Measurements from ENCODE around the gene ARHGAP8.

Gene ARHGAP8

DNA sequence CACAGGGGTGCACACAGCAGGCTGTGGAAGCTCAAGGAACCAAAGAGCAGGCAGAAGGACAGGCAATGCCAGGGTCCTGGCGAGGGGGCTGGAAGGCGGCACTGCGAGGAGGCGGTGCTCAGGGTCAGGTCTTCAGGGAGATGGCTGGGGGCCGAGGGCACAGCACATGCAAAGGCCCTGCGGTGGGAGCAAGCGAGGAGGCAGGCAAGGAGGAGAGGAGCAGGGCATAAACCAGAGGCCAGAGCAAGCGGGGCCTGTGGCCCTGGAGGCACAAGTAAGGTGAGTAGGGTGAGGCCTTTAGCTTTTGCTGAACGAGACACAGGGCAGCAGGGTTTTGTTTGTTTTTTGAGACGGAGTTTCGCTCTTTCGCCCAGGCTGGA, 126.9 kb downstream of the ARHGAP8 start:
- Mint-ChIP-seq H3K4me1 (no peaks in the 10 kb centered on the region), H3K9me3 (peaks cover 6% of the 10 kb centered on the region), H3K36me3 (ENCODE audit: insufficient read depth) (no peaks in the 10 kb centered on the region), H3K4me3 (no peak overlapping the region), H3K27ac (ENCODE audit: low read depth) (no peak overlapping the region), H3K27me3 (peaks cover 11% of the 10 kb centered on the region)
- ATAC-seq (replicated peaks; ENCODE audit: extremely low read depth, poor library complexity, severe bottlenecking), result no peak
- DNase-seq (ENCODE audit: low spot score in 2 of 2), result no peak

GRCh38 chr22:44880610-44881290, 128.4 kb downstream of the ARHGAP8 start:
- peaks cover 11% of the 10 kb centered on the region for H3K27me3 Mint-ChIP-seq
- H3K4me3 Mint-ChIP-seq, result no peak overlapping the region
- no peak for ATAC-seq (replicated peaks; ENCODE audit: extremely low read depth, poor library complexity, severe bottlenecking)
- peaks cover 6% of the 10 kb centered on the region for H3K9me3 Mint-ChIP-seq
- no peaks in the 10 kb centered on the region for H3K4me1 Mint-ChIP-seq
- H3K36me3 Mint-ChIP-seq (ENCODE audit: insufficient read depth), result no peaks in the 10 kb centered on the region
- DNase-seq (ENCODE audit: low spot score in 2 of 2), result no peak
- H3K27ac Mint-ChIP-seq (ENCODE audit: low read depth), result no peak overlapping the region

- Mint-ChIP-seq H3K9me3 (peaks cover 3% of the 10 kb centered on the region), H3K27ac (ENCODE audit: low read depth) (no peak overlapping the region), H3K27me3 (peaks cover 11% of the 10 kb centered on the region), H3K4me3 (no peak overlapping the region), H3K4me1 (no peaks in the 10 kb centered on the region), H3K36me3 (ENCODE audit: insufficient read depth) (no peaks in the 10 kb centered on the region)
- DNase-seq (ENCODE audit: low spot score in 2 of 2) (no peak), ATAC-seq (replicated peaks; ENCODE audit: extremely low read depth, poor library complexity, severe bottlenecking) (no peak)
Measured at GRCh38 chr22:44881624-44882023, 129.2 kb downstream of the ARHGAP8 start.

DNA sequence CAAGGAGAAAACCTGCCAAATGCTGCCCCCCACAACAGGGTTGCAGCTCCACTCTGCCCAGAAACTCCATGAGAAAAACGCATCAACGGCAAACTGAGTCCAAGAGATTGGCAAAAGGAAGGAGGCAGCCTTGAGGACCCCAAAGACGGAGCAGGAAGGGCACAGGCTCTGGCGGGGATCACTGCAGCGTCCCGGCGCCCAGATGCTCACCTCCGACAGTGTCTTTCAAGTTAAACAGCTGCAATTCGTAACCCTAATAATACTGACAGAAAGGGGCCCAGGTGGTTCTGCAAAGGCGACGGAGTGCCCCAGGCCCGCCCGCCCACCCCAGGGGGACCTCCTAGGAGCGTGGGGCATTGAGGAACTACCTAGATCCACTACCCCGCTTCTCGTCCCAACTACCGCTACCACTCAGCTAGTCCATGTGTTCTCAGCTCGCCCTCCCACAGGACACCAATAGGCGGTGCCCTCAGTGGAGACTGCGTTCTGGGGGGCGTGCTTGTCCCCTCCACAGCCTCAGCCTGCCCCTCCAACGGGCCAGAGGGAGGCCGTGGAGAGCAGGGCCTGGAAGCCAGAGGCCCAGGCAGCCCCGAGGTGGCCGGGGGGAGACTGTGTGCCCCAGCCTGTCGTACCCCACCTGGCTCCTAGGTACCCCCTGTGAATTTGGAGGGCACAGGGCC, 130.0 kb downstream of the ARHGAP8 start:
- no peak for ATAC-seq (replicated peaks; ENCODE audit: extremely low read depth, poor library complexity, severe bottlenecking)
- no peak for DNase-seq (ENCODE audit: low spot score in 2 of 2)
- Mint-ChIP-seq H3K36me3 (ENCODE audit: insufficient read depth) (no peaks in the 10 kb centered on the region), H3K4me1 (no peaks in the 10 kb centered on the region), H3K4me3 (no peak overlapping the region), H3K9me3 (no peaks in the 10 kb centered on the region), H3K27me3 (peaks cover 11% of the 10 kb centered on the region), H3K27ac (ENCODE audit: low read depth) (no peak overlapping the region)

GRCh38 chr22:44883011-44883421, 130.6 kb downstream of the ARHGAP8 start:
- DNase-seq (ENCODE audit: low spot score in 2 of 2) (no peak), ATAC-seq (replicated peaks; ENCODE audit: extremely low read depth, poor library complexity, severe bottlenecking) (no peak)
- H3K27ac Mint-ChIP-seq (ENCODE audit: low read depth), result no peak overlapping the region
- no peaks in the 10 kb centered on the region for H3K4me1 Mint-ChIP-seq
- no peaks in the 10 kb centered on the region for H3K9me3 Mint-ChIP-seq
- no peaks in the 10 kb centered on the region for H3K36me3 Mint-ChIP-seq (ENCODE audit: insufficient read depth)
- peaks cover 11% of the 10 kb centered on the region for H3K27me3 Mint-ChIP-seq
- H3K4me3 Mint-ChIP-seq, result no peak overlapping the region

DNA sequence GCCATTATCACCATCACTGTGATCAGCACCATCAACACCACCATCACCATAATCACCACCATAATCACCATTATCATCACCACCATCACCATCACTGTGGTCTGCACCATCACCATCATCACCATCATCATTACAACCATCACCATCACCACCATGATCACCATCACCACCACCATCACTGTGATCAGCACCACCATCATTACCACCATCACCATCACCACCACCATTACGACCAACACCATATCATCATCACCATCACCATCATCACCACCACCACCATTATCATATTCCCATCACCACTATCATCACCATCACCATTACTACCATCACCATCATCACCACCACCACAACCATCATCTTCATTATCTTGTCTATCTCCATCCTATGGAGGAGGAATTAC, 132.2 kb downstream of the ARHGAP8 start:
- ATAC-seq (replicated peaks; ENCODE audit: extremely low read depth, poor library complexity, severe bottlenecking), result no peak
- Mint-ChIP-seq H3K36me3 (ENCODE audit: insufficient read depth) (no peaks in the 10 kb centered on the region), H3K9me3 (no peaks in the 10 kb centered on the region), H3K27ac (ENCODE audit: low read depth) (no peak overlapping the region), H3K27me3 (peaks cover 4% of the 10 kb centered on the region), H3K4me1 (no peaks in the 10 kb centered on the region), H3K4me3 (no peak overlapping the region)
- DNase-seq (ENCODE audit: low spot score in 2 of 2), result no peak

- Mint-ChIP-seq H3K4me1 (no peaks in the 10 kb centered on the region), H3K9me3 (no peaks in the 10 kb centered on the region), H3K36me3 (ENCODE audit: insufficient read depth) (no peaks in the 10 kb centered on the region), H3K27ac (ENCODE audit: low read depth) (no peak overlapping the region), H3K27me3 (no peaks in the 10 kb centered on the region), H3K4me3 (no peak overlapping the region)
- ATAC-seq (replicated peaks; ENCODE audit: extremely low read depth, poor library complexity, severe bottlenecking) (no peak), DNase-seq (ENCODE audit: low spot score in 2 of 2) (no peak)
Measured at GRCh38 chr22:44884968-44885805, 132.8 kb downstream of the ARHGAP8 start.

DNA sequence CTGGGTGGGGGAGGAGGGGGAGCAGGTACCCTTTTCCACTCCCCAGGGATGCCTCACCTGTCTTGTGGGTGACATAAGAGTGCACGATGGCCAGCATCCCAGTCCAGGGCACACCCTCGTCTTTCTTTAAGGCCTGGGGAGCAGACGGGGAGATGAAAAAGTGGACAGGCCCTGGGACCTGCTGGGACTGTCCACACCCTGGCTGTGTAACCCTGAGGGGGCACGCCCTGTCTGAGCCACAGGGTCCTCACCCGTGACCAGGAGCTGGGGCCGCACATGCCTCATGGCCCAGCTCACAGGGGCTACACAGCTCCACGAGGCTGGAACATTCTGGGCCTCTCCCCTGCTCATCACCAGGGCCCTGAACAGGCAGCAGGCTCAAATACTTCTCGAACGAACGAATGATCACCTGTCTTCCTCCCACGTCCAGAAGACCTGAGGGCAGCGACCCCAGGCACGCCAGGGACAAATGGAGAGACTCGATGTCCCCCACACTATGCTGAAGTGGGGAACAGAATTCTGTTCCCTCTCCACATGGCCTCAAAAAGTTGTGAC, 133.5 kb downstream of the ARHGAP8 start:
- Mint-ChIP-seq H3K4me3 (no peak overlapping the region), H3K4me1 (no peaks in the 10 kb centered on the region), H3K36me3 (ENCODE audit: insufficient read depth) (no peaks in the 10 kb centered on the region), H3K9me3 (no peaks in the 10 kb centered on the region), H3K27ac (ENCODE audit: low read depth) (no peak overlapping the region), H3K27me3 (no peaks in the 10 kb centered on the region)
- no peak for DNase-seq (ENCODE audit: low spot score in 2 of 2)
- ATAC-seq (replicated peaks; ENCODE audit: extremely low read depth, poor library complexity, severe bottlenecking), result no peak

DNA sequence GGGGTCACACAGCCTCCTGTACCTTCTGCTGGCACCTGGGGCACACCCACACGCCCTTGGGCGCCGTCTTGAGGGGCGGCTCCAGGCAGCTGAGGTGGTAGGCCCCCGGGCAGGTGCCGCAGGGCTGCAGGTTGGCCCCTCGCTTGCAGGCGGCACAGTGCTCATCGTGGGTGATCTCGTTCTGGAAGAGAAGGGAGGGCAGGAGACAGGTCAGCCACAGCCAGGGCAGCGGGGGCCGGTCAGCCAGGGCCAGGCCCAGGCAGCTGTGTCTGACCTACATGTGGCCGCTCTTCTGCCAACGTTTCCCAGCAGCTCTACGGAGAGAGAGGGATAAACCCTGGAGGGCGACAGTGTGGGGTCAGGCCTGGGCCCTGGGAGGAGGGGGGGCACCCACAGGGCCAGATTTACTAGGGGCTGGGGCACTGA, 135.6 kb downstream of the ARHGAP8 start:
- Mint-ChIP-seq H3K4me3 (no peak overlapping the region), H3K9me3 (no peaks in the 10 kb centered on the region), H3K36me3 (ENCODE audit: insufficient read depth) (no peaks in the 10 kb centered on the region), H3K4me1 (no peaks in the 10 kb centered on the region), H3K27me3 (no peaks in the 10 kb centered on the region), H3K27ac (ENCODE audit: low read depth) (no peak overlapping the region)
- DNase-seq (ENCODE audit: low spot score in 2 of 2), result no peak
- no peak for ATAC-seq (replicated peaks; ENCODE audit: extremely low read depth, poor library complexity, severe bottlenecking)

GRCh38 chr22:44888491-44889254, 136.3 kb downstream of the ARHGAP8 start:
- no peak overlapping the region for H3K27ac Mint-ChIP-seq (ENCODE audit: low read depth)
- H3K27me3 Mint-ChIP-seq, result no peaks in the 10 kb centered on the region
- ATAC-seq (replicated peaks; ENCODE audit: extremely low read depth, poor library complexity, severe bottlenecking) (no peak), DNase-seq (ENCODE audit: low spot score in 2 of 2) (no peak)
- H3K36me3 Mint-ChIP-seq (ENCODE audit: insufficient read depth), result no peaks in the 10 kb centered on the region
- no peak overlapping the region for H3K4me3 Mint-ChIP-seq
- no peaks in the 10 kb centered on the region for H3K4me1 Mint-ChIP-seq
- no peaks in the 10 kb centered on the region for H3K9me3 Mint-ChIP-seq

- no peaks in the 10 kb centered on the region for H3K27me3 Mint-ChIP-seq
- H3K36me3 Mint-ChIP-seq (ENCODE audit: insufficient read depth), result no peaks in the 10 kb centered on the region
- no peak for ATAC-seq (replicated peaks; ENCODE audit: extremely low read depth, poor library complexity, severe bottlenecking)
- H3K4me1 Mint-ChIP-seq, result no peaks in the 10 kb centered on the region
- no peak overlapping the region for H3K4me3 Mint-ChIP-seq
- H3K9me3 Mint-ChIP-seq, result no peaks in the 10 kb centered on the region
- DNase-seq (ENCODE audit: low spot score in 2 of 2), result no peak
- H3K27ac Mint-ChIP-seq (ENCODE audit: low read depth), result no peak overlapping the region
Measured at GRCh38 chr22:44889255-44889878, 137.0 kb downstream of the ARHGAP8 start.

Measured in central memory CD8-positive, alpha-beta T cell (primary cell).